Ishikawa (cell line): Measurements from ENCODE around the gene ZNF22.

Experiments
- CEBPB ChIP-seq: IDR thresholded peaks from 2 replicates; pipeline ENCODE4 v1.6.1; 2012
- CREB1 ChIP-seq: IDR thresholded peaks from 2 replicates; pipeline ENCODE4 v1.6.1; 2012; ENCODE audit warnings: low read depth
- EGR1 ChIP-seq: IDR thresholded peaks from 2 replicates; pipeline ENCODE4 v1.6.1; 2012
- EP300 ChIP-seq: IDR thresholded peaks from 2 replicates; pipeline ENCODE4 v1.6.1; 2012; ENCODE audit warnings: borderline replicate concordance
- FOXM1 ChIP-seq: IDR thresholded peaks from 2 replicates; pipeline ENCODE4 v1.6.1; 2012; ENCODE audit warnings: low read depth, borderline replicate concordance
- MAX ChIP-seq: IDR thresholded peaks from 2 replicates; pipeline ENCODE4 v1.6.1; 2012
- NFIC ChIP-seq: IDR thresholded peaks from 2 replicates; pipeline ENCODE4 v1.6.1; 2012
- RAD21 ChIP-seq: IDR thresholded peaks from 2 replicates; pipeline ENCODE4 v1.6.1; 2012; ENCODE audit warnings: low read depth
- REST ChIP-seq: IDR thresholded peaks from 2 replicates; pipeline ENCODE4 v1.6.1; 2012; ENCODE audit warnings: low read depth, mild to moderate bottlenecking
- TAF1 ChIP-seq: IDR thresholded peaks from 2 replicates; pipeline ENCODE4 v1.6.1; 2012; ENCODE audit warnings: low read depth, mild to moderate bottlenecking
- TCF12 ChIP-seq: IDR thresholded peaks from 2 replicates; pipeline ENCODE4 v1.6.1; 2012; ENCODE audit warnings: low read depth
- TEAD4 ChIP-seq: IDR thresholded peaks from 2 replicates; pipeline ENCODE4 v1.6.1; 2012
- USF1 ChIP-seq: IDR thresholded peaks from 2 replicates; pipeline ENCODE4 v1.6.1; 2012
- YY1 ChIP-seq: IDR thresholded peaks from 2 replicates; pipeline ENCODE4 v1.6.1; 2012; ENCODE audit warnings: low read depth
- ZBTB7A ChIP-seq: IDR thresholded peaks from 2 replicates; pipeline ENCODE4 v1.6.1; 2012; ENCODE audit warnings: low read depth

The ZNF22 gene

GRCh38 chr10:44971434-44971833 lies 29.3 kb upstream of the ZNF22 start:
- TF ChIP-seq NFIC (no peak), CREB1 (no peak), CEBPB (no peak)

GRCh38 chr10:44971935-44972757 lies 28.6 kb upstream of the ZNF22 start:
- TF ChIP-seq REST (no peak), TCF12 (no peak), MAX (no peak), CEBPB (no peak), TAF1 (no peak), TEAD4 (no peak), FOXM1 (no peak), NFIC (no peak)

- TF ChIP-seq FOXM1 (no peak), USF1 (no peak), ZBTB7A (no peak), CREB1 (no peak), TEAD4 (no peak), CEBPB (no peak), MAX (no peak), TCF12 (no peak), NFIC (no peak), EGR1 (no peak), EP300 (no peak), REST (no peak), YY1 (no peak), TAF1 (no peak), RAD21 (no peak)
Observed at GRCh38 chr10:44972874-44973306, 27.8 kb upstream of the ZNF22 start.

GRCh38 chr10:44973323-44974081 lies 27.2 kb upstream of the ZNF22 start:
- TF ChIP-seq FOXM1, result no peak
- no peak for TF ChIP-seq EGR1
- TF ChIP-seq TEAD4, result no peak
- TF ChIP-seq USF1, result no peak
- no peak for TF ChIP-seq REST
- TF ChIP-seq RAD21, result no peak
- TF ChIP-seq CREB1, result no peak
- no peak for TF ChIP-seq YY1
- no peak for TF ChIP-seq MAX
- no peak for TF ChIP-seq ZBTB7A
- no peak for TF ChIP-seq TCF12
- TF ChIP-seq TAF1, result no peak
- TF ChIP-seq EP300, result no peak
- no peak for TF ChIP-seq NFIC
